PC-9 (cell line): ENCODE data around the gene SYNPR. TPM values are rescaled to one million over a fixed set of nuclear protein-coding genes. Genes with fewer than 3 reads are reported as not detected.

ENCODE experiments used
- BruUV-seq: library from RNA; stranded (reverse); fragments of 400-500 nt; replicated peaks from 2 replicates; lab custom pipeline; 2021; lab: Mats Ljungman, UMichigan
- CTCF ChIA-PET: fragments of 300-600 bp; sonication (Branson Sonifier 250); formaldehyde crosslinking; loops from one replicate; lab custom pipeline; 2022; ENCODE audit warnings: antibody characterized with exemption; lab: Charles Lee
- POLR2A ChIA-PET: fragments of 300-600 bp; sonication (Branson Sonifier 250); formaldehyde crosslinking; loops from one replicate; lab custom pipeline; 2022; ENCODE audit warnings: antibody characterized with exemption; ENCODE audit not compliant: unreplicated experiment; lab: Charles Lee
- DNase-seq, 2 experiments: peaks; one replicate each; pipeline versions ENCODE4 v3.0.0 to v3.0.0-alpha.2; 2015 to 2022; ENCODE audit warnings: mixed read lengths in 1 of 2
- H2AFZ ChIP-seq: fragments of 200-600 bp; sonication (generic); 2 replicates; pipeline ENCODE4 v1.8.1; 2017; ENCODE audit warnings: antibody characterized with exemption
- H3F3A ChIP-seq: fragments of 200-600 bp; sonication (generic); 2 replicates; pipeline ENCODE4 v1.8.1; 2017; ENCODE audit warnings: antibody characterized with exemption, mild to moderate bottlenecking, low read depth; ENCODE audit not compliant: insufficient read depth
- H3K27ac ChIP-seq: fragments of 200-600 bp; sonication (generic); 2 replicates; pipeline ENCODE4 v1.6.1; 2016; ENCODE audit warnings: mixed run types
- H3K27me3 ChIP-seq: fragments of 200-600 bp; sonication (generic); 2 replicates; pipeline ENCODE4 v1.6.1; 2016; ENCODE audit warnings: low read depth, mixed run types; ENCODE audit not compliant: insufficient read depth
- H3K36me3 ChIP-seq: fragments of 200-600 bp; sonication (generic); 2 replicates; pipeline ENCODE4 v1.6.1; 2016; ENCODE audit warnings: low read depth, mixed run types
- H3K4me1 ChIP-seq: fragments of 200-600 bp; sonication (generic); replicated peaks from 2 replicates; pipeline ENCODE4 v1.6.1; 2016; ENCODE audit warnings: mixed run types; ENCODE audit not compliant: insufficient read depth
- H3K4me2 ChIP-seq: fragments of 200-600 bp; sonication (generic); 2 replicates; pipeline ENCODE4 v1.6.1; 2017; ENCODE audit warnings: mixed run types
- H3K4me3 ChIP-seq: fragments of 200-600 bp; sonication (generic); 2 replicates; pipeline ENCODE4 v1.6.1; 2016; ENCODE audit warnings: mixed run types
- H3K79me2 ChIP-seq: fragments of 200-600 bp; sonication (generic); 2 replicates; pipeline ENCODE4 v1.6.1; 2017; ENCODE audit warnings: low read depth, mixed run types
- H3K9me2 ChIP-seq: fragments of 200-600 bp; sonication (generic); 2 replicates; pipeline ENCODE4 v1.8.1; 2017; ENCODE audit warnings: mild to moderate bottlenecking; ENCODE audit not compliant: insufficient read depth
- H3K9me3 ChIP-seq: fragments of 200-600 bp; sonication (generic); 2 replicates; pipeline ENCODE4 v1.8.1; 2016; ENCODE audit warnings: low read depth; ENCODE audit not compliant: insufficient read depth
- H4K20me1 ChIP-seq: fragments of 200-600 bp; sonication (generic); 2 replicates; pipeline ENCODE4 v1.8.1; 2017; ENCODE audit not compliant: insufficient read depth
- EZH2 ChIP-seq: fragments of 200-600 bp; sonication (generic); IDR thresholded peaks from 2 replicates; pipeline ENCODE4 v1.8.0; 2017; ENCODE audit warnings: antibody characterized with exemption, low read depth
- intact Hi-C: fragments of 100-400 bp; cut with micrococcal nuclease; formaldehyde crosslinking; loops from one replicate; pipeline ENCODE4 v1.10.0; 2022; ENCODE audit not compliant: unreplicated experiment
- total RNA-seq: library from RNA; stranded (reverse); gene quantifications from 2 replicates; pipeline ENCODE4 v1.2.3, GENCODE V29; 2021
- TF ChIP-seq, protein P1 (sequence below): fragments of 200-600 bp; sonication (generic); conservative IDR thresholded peaks from 2 replicates; pipeline ENCODE4 v1.6.1; 2017; ENCODE audit warnings: mixed run types, antibody characterized with exemption, mild to moderate bottlenecking, moderate library complexity

Gene SYNPR
- total RNA-seq, 1 experiment from 2014 or later = not detected

DNA sequence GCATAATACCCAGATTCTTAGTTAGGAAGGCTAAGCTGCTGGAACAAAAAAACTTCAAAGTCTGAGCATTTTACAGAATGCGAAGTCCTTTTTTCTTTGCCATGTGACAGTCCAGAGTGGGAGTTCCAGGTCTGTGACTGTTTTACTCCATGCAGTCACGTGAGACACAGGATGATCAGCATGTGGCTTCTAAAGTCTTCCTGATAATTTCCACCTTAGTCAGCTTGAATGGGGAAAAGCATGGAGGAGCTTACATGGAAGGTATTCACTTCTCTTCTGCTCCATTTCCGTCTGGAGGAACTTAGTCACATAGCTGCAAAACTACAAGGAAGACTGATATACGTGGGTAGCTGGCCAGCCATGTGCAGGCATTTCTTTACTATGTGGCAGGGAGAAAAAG, 376.1 kb downstream of the SYNPR start:
- BruUV-seq = no TSS peak
- CTCF ChIA-PET = no interaction called here
- Histone ChIP-seq H3K36me3 (no peaks in the 10 kb centered on the region), H3K4me1 (no peaks in the 10 kb centered on the region), H3K9me2 (no peaks in the 10 kb centered on the region), H3K9me3 (no peaks in the 10 kb centered on the region), H3K4me3 (no peak overlapping the region), H3F3A (no peaks in the 10 kb centered on the region), H3K79me2 (no peaks in the 10 kb centered on the region), H3K27ac (no peak overlapping the region), H4K20me1 (no peaks in the 10 kb centered on the region), H3K4me2 (no peak overlapping the region), H2AFZ (no peak overlapping the region), H3K27me3 (no peaks in the 10 kb centered on the region)
- no peak for TF ChIP-seq EZH2
- TF ChIP-seq, protein P1, sequence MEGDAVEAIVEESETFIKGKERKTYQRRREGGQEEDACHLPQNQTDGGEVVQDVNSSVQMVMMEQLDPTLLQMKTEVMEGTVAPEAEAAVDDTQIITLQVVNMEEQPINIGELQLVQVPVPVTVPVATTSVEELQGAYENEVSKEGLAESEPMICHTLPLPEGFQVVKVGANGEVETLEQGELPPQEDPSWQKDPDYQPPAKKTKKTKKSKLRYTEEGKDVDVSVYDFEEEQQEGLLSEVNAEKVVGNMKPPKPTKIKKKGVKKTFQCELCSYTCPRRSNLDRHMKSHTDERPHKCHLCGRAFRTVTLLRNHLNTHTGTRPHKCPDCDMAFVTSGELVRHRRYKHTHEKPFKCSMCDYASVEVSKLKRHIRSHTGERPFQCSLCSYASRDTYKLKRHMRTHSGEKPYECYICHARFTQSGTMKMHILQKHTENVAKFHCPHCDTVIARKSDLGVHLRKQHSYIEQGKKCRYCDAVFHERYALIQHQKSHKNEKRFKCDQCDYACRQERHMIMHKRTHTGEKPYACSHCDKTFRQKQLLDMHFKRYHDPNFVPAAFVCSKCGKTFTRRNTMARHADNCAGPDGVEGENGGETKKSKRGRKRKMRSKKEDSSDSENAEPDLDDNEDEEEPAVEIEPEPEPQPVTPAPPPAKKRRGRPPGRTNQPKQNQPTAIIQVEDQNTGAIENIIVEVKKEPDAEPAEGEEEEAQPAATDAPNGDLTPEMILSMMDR = no peak
- intact Hi-C loops = no loop called here
- POLR2A ChIA-PET = no interaction called here
- no peak for DNase-seq

DNA sequence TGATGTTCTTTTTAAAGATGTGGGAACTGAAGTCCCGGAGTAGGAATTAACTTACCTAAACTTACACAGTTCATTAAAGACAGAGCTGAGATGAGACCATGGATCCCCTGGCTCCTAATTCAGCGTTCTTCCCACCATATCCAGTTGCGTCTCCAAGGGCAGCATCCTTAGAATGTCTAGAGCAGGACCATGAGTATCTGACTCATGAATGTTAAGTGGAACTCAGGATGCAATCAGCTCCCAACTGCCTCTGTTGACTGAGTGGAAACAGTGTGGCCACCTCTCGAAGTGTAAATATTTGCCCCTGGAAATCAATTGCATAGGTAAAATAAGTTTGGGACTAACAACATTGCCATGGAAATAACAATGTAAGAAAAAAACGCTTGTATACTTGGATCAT, 376.8 kb downstream of the SYNPR start:
- no peaks in the 10 kb centered on the region for H3F3A ChIP-seq
- no peak overlapping the region for H2AFZ ChIP-seq
- H3K9me2 ChIP-seq = no peaks in the 10 kb centered on the region
- no peaks in the 10 kb centered on the region for H3K79me2 ChIP-seq
- no peaks in the 10 kb centered on the region for H3K27me3 ChIP-seq
- intact Hi-C loops = no loop called here
- H3K4me2 ChIP-seq = no peak overlapping the region
- H3K36me3 ChIP-seq = no peaks in the 10 kb centered on the region
- TF ChIP-seq, protein P1 = no peak
- no peak for TF ChIP-seq EZH2
- H3K4me1 ChIP-seq = no peaks in the 10 kb centered on the region
- H3K9me3 ChIP-seq = no peaks in the 10 kb centered on the region
- no TSS peak for BruUV-seq
- H3K4me3 ChIP-seq = no peak overlapping the region
- CTCF ChIA-PET = no interaction called here
- POLR2A ChIA-PET = no interaction called here
- H3K27ac ChIP-seq = no peak overlapping the region
- no peaks in the 10 kb centered on the region for H4K20me1 ChIP-seq
- no peak for DNase-seq

DNA sequence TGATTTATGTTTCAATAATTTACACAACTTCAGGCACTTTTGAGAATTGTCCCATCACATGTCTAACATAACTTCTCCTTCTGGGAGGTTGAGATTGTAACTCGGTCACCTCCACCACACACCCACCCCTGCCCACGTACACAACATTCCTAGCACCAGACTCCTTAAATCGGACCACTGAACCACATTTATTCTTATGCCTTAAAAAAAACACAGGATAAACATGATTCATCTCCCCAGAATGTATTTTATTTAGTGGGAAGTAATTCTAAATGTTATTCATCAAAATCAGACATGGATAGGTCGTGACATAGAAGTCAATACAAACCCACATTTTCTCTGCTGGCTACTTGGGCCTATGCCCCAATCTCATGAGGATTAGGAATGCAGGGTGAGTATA, 377.4 kb downstream of the SYNPR start:
- DNase-seq = no peak
- Histone ChIP-seq H3K4me3 (no peak overlapping the region), H3K4me2 (no peak overlapping the region), H3K9me2 (no peaks in the 10 kb centered on the region), H2AFZ (no peak overlapping the region), H3K79me2 (no peaks in the 10 kb centered on the region), H3K36me3 (no peaks in the 10 kb centered on the region), H3K27me3 (no peaks in the 10 kb centered on the region), H3F3A (no peaks in the 10 kb centered on the region), H3K9me3 (no peaks in the 10 kb centered on the region), H3K27ac (no peak overlapping the region), H3K4me1 (no peaks in the 10 kb centered on the region), H4K20me1 (no peaks in the 10 kb centered on the region)
- ChIA-PET CTCF (no interaction called here), POLR2A (no interaction called here)
- intact Hi-C loops = no loop called here
- no TSS peak for BruUV-seq
- TF ChIP-seq, protein P1 = no peak
- no peak for TF ChIP-seq EZH2
